Breast epithelium (tissue), 3 donors: ENCODE measurements around the gene UQCRC2.

ENCODE experiments used
- POLR2A ChIP-seq: fragments of 450-650 bp; IDR thresholded peaks from one replicate; pipeline ENCODE4 v1.6.1; 2016; ENCODE audit warnings: antibody characterized with exemption, mild to moderate bottlenecking, moderate library complexity
- POLR2AphosphoS5 ChIP-seq, 3 donors: sonication (generic); formaldehyde crosslinking; IDR thresholded peaks; one replicate each; pipeline ENCODE4 v1.6.1; 2017; ENCODE audit warnings: antibody characterized with exemption in 3 of 3
- TF ChIP-seq, protein P1 (sequence below), 3 donors: fragments of 450-650 bp; IDR thresholded peaks; one replicate each; pipeline ENCODE4 v1.5.1; 2016 to 2017; ENCODE audit warnings: antibody characterized with exemption in 3 of 3, mild to moderate bottlenecking in 3 of 3, moderate library complexity in 3 of 3

DNA sequence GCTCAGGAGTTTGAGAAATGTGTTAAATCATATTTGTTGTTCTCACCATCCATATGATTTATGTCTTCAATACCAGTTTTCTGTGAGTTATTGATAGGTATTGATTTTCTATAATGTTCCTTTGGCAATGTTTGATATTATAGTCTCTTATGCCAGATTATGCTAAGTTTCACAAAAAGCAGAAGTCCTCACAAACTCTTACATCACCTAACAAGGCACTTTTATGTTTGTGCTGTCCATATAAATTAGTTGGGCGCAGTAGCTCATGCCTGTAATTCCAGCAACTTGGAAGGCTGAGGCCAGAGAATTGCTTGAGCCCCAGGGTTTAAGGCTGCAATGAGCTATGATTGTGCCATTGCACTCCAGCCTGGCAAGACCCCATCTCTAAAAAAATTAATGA lies 12.6 kb upstream of the UQCRC2 start:
- TF ChIP-seq, protein P1, sequence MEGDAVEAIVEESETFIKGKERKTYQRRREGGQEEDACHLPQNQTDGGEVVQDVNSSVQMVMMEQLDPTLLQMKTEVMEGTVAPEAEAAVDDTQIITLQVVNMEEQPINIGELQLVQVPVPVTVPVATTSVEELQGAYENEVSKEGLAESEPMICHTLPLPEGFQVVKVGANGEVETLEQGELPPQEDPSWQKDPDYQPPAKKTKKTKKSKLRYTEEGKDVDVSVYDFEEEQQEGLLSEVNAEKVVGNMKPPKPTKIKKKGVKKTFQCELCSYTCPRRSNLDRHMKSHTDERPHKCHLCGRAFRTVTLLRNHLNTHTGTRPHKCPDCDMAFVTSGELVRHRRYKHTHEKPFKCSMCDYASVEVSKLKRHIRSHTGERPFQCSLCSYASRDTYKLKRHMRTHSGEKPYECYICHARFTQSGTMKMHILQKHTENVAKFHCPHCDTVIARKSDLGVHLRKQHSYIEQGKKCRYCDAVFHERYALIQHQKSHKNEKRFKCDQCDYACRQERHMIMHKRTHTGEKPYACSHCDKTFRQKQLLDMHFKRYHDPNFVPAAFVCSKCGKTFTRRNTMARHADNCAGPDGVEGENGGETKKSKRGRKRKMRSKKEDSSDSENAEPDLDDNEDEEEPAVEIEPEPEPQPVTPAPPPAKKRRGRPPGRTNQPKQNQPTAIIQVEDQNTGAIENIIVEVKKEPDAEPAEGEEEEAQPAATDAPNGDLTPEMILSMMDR (IDR thresholded peaks at IDR 0.05), result no peak
- no peak for TF ChIP-seq POLR2A
- no peak for TF ChIP-seq POLR2AphosphoS5 (IDR thresholded peaks at IDR 0.05)
